ENCODE measurements around the gene PAPPA2.

Gene PAPPA2

DNA sequence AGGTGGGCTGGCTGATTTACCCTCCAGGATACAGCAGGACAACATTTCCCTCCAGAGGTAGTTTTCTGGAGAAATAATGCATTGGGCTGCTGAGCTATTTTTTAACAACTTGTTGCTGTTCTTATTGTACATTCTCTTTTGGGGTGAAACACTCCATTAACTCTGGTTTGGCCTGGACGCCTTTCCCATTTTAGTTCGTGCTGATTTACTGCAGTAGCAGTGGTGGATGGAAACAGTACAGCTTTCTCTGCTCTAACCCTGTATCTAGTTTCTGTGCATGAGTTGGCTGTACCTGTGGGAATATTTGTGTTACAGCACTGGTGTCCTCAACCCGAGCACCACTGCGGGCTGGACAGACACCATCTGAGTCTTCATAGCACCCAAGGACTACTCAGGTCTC lies 376.2 kb downstream of the PAPPA2 start:
- no peaks in the 10 kb centered on the region for H4K20me1 ChIP-seq (ENCODE audit: insufficient read depth, low read length)
- H3K27ac ChIP-seq (ENCODE audit: low read depth, low read length, poor library complexity, severe bottlenecking), result no peak overlapping the region
- H3K4me3 ChIP-seq (ENCODE audit: low read depth, low read length, poor library complexity, severe bottlenecking), result no peak overlapping the region
- no peaks in the 10 kb centered on the region for H3F3A ChIP-seq (ENCODE audit: insufficient read depth, low read length)
- no peaks in the 10 kb centered on the region for H3K27me3 ChIP-seq (ENCODE audit: insufficient read depth, low read length)
- H3K9me3 ChIP-seq (ENCODE audit: low read length), result no peaks in the 10 kb centered on the region
- no peaks in the 10 kb centered on the region for H3K9me2 ChIP-seq (ENCODE audit: low read depth, low read length)
- no peaks in the 10 kb centered on the region for H3K79me2 ChIP-seq (ENCODE audit: insufficient read depth, low read length)
- no peaks in the 10 kb centered on the region for H3K4me1 ChIP-seq (ENCODE audit: insufficient read depth, low read length, severe bottlenecking)
- H2AFZ ChIP-seq (ENCODE audit: low read length), result no peak overlapping the region
- H3K9ac ChIP-seq (ENCODE audit: low read length), result no peak overlapping the region
- TF ChIP-seq, protein P1, sequence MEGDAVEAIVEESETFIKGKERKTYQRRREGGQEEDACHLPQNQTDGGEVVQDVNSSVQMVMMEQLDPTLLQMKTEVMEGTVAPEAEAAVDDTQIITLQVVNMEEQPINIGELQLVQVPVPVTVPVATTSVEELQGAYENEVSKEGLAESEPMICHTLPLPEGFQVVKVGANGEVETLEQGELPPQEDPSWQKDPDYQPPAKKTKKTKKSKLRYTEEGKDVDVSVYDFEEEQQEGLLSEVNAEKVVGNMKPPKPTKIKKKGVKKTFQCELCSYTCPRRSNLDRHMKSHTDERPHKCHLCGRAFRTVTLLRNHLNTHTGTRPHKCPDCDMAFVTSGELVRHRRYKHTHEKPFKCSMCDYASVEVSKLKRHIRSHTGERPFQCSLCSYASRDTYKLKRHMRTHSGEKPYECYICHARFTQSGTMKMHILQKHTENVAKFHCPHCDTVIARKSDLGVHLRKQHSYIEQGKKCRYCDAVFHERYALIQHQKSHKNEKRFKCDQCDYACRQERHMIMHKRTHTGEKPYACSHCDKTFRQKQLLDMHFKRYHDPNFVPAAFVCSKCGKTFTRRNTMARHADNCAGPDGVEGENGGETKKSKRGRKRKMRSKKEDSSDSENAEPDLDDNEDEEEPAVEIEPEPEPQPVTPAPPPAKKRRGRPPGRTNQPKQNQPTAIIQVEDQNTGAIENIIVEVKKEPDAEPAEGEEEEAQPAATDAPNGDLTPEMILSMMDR (IDR thresholded peaks at IDR 0.05; ENCODE audit: low read length), result no peak
- TF ChIP-seq EZH2 (IDR thresholded peaks at IDR 0.05; ENCODE audit: borderline replicate concordance, low read length), result no peak
- H3K36me3 ChIP-seq (ENCODE audit: insufficient read depth, low read length), result no peaks in the 10 kb centered on the region
- no peak overlapping the region for H3K4me2 ChIP-seq (ENCODE audit: low read length)

DNA sequence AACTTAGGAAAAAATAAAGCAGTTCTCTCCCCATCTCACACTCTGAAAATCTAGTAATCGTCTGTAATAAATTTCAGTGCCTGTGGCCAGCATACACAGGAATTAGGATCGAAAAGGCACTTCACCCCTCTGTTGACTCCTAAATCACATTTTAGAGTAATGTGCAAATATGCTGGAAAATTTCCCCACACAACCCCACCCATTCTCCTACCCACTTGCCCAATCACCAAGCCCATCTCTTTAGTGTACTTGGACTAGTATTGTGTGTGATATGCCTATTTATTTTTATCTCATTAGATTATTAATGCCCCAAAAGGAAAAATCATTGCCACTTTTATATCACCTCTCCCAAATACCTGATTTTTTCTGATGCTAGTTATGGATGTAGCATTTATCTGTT lies 378.3 kb downstream of the PAPPA2 start:
- Histone ChIP-seq H3K27ac (ENCODE audit: low read depth, low read length, poor library complexity, severe bottlenecking) (no peak overlapping the region), H3K9ac (ENCODE audit: low read length) (no peak overlapping the region), H3K9me3 (ENCODE audit: low read length) (no peaks in the 10 kb centered on the region), H3K79me2 (ENCODE audit: insufficient read depth, low read length) (no peaks in the 10 kb centered on the region), H3K36me3 (ENCODE audit: insufficient read depth, low read length) (no peaks in the 10 kb centered on the region), H3K4me1 (ENCODE audit: insufficient read depth, low read length, severe bottlenecking) (no peaks in the 10 kb centered on the region), H3K27me3 (ENCODE audit: insufficient read depth, low read length) (no peaks in the 10 kb centered on the region), H2AFZ (ENCODE audit: low read length) (no peak overlapping the region), H3K4me3 (ENCODE audit: low read depth, low read length, poor library complexity, severe bottlenecking) (no peak overlapping the region), H3F3A (ENCODE audit: insufficient read depth, low read length) (no peaks in the 10 kb centered on the region), H3K4me2 (ENCODE audit: low read length) (no peak overlapping the region), H4K20me1 (ENCODE audit: insufficient read depth, low read length) (no peaks in the 10 kb centered on the region), H3K9me2 (ENCODE audit: low read depth, low read length) (no peaks in the 10 kb centered on the region)
- TF ChIP-seq, protein P1 (IDR thresholded peaks at IDR 0.05; ENCODE audit: low read length), result no peak
- TF ChIP-seq EZH2 (IDR thresholded peaks at IDR 0.05; ENCODE audit: borderline replicate concordance, low read length), result no peak

DNA sequence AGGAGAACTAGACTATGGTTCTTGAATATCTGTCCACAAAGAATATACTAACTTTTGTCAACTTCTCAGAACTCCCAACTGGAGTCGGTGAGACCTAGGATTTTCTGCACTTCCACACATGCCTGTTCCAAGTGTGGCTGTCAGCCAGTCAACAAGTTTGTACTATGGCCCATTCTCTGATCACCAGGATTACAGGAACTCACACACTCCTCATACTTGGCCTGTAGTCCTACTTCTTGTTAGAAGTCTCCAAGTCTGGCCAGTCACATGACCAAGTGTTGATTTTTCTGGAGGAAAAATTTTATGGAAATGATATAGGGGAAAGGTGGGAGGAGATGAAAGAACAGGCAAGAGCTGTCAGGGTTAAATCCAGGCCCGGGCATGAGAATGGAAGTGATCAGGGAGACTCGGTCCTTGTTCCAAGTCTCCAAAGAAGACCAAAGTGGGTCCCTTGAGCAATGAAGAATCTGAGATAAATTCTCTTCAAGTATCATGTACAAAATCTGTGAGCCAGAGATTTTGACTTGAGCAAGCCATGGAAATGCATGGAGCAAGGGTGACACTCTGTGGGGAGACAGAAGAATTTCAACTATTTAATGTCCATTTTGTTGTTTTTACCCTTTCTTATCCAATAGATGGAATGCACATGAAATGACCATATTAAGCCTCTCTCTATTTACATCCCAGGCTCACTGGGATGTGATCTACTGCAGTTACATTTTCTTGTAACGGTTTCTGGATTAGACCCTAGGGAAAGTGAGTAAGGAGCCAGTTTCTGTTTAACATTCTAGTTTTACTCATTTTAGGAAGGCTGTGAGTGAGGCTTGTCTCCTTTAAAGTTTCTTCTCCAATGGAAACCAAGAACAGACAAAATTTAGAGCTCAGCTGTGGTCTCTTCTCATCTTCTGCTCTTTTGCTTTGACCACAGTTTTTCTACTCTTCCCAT lies 380.6 kb downstream of the PAPPA2 start:
- Histone ChIP-seq H3K4me1 (ENCODE audit: insufficient read depth, low read length, severe bottlenecking) (no peaks in the 10 kb centered on the region), H3K27ac (ENCODE audit: low read depth, low read length, poor library complexity, severe bottlenecking) (no peak overlapping the region), H3K9me3 (ENCODE audit: low read length) (no peaks in the 10 kb centered on the region), H3K4me3 (ENCODE audit: low read depth, low read length, poor library complexity, severe bottlenecking) (no peak overlapping the region), H3K36me3 (ENCODE audit: insufficient read depth, low read length) (no peaks in the 10 kb centered on the region), H3K9ac (ENCODE audit: low read length) (no peak overlapping the region), H3F3A (ENCODE audit: insufficient read depth, low read length) (no peaks in the 10 kb centered on the region), H3K27me3 (ENCODE audit: insufficient read depth, low read length) (no peaks in the 10 kb centered on the region), H3K4me2 (ENCODE audit: low read length) (no peak overlapping the region), H3K9me2 (ENCODE audit: low read depth, low read length) (no peaks in the 10 kb centered on the region), H2AFZ (ENCODE audit: low read length) (no peak overlapping the region), H4K20me1 (ENCODE audit: insufficient read depth, low read length) (no peaks in the 10 kb centered on the region), H3K79me2 (ENCODE audit: insufficient read depth, low read length) (no peaks in the 10 kb centered on the region)
- TF ChIP-seq EZH2 (IDR thresholded peaks at IDR 0.05; ENCODE audit: borderline replicate concordance, low read length), result no peak
- TF ChIP-seq, protein P1 (IDR thresholded peaks at IDR 0.05; ENCODE audit: low read length), result peak; percentile 30; the same call in 1 of the 2 replicates
